HEK293 (cell line): ENCODE results near the gene THOP1.

Source experiments
- CTCF ChIA-PET: fragments of 350-600 bp; formaldehyde crosslinking; extraction: SDS; loops from one replicate; lab custom pipeline; 2021; ENCODE audit warnings: antibody characterized with exemption; lab: Yijun Ruan, JAX
- POLR2A ChIA-PET: fragments of 300-600 bp; formaldehyde crosslinking; extraction: SDS; loops from one replicate; lab custom pipeline; 2020; ENCODE audit warnings: antibody characterized with exemption, inconsistent platforms; lab: Yijun Ruan, JAX
- H3K27ac ChIP-seq: fragments of 200-500 bp; sonication (Bioruptor generic); 2 replicates; pipeline ENCODE4 v1.5.1; 2014; ENCODE audit warnings: low read depth, low read length, control low read depth, inconsistent platforms; ENCODE audit errors: extremely low read depth
- H3K36me3 ChIP-seq, 2 experiments: fragments of 200-500 bp in 1 of 2; sonication (Bioruptor generic) in 1 of 2; 1 replicate in 1 of 2; 2 replicates in 1 of 2; pipeline ENCODE4 v1.5.1; 2014 to 2017; ENCODE audit warnings: inconsistent platforms in 2 of 2, low read length in 2 of 2; ENCODE audit not compliant: control insufficient read depth in 2 of 2, insufficient read depth in 1 of 2
- H3K4me1 ChIP-seq: fragments of 200-500 bp; sonication (Bioruptor generic); 2 replicates; pipeline ENCODE4 v1.5.1; 2014; ENCODE audit warnings: mild to moderate bottlenecking, low read length, inconsistent platforms; ENCODE audit not compliant: control insufficient read depth, insufficient read depth
- H3K4me3 ChIP-seq: 2 replicates; pipeline ENCODE4 v1.5.1; 2011; ENCODE audit warnings: low read depth, mild to moderate bottlenecking, control low read depth, low read length, moderate library complexity
- H3K9me3 ChIP-seq: fragments of 200-500 bp; sonication (Bioruptor generic); 2 replicates; pipeline ENCODE4 v1.5.1; 2014; ENCODE audit warnings: low read depth, low read length, inconsistent platforms; ENCODE audit not compliant: control insufficient read depth, insufficient read depth
- BCL11A ChIP-seq: fragments of 450-650 bp; formaldehyde crosslinking; IDR thresholded peaks from 2 replicates; pipeline ENCODE4 v1.5.1; 2016; ENCODE audit warnings: low read depth, missing biosample characterization, missing genetic modification characterization
- CTCF ChIP-seq: fragments of 450-650 bp; formaldehyde crosslinking; IDR thresholded peaks from 2 replicates; pipeline ENCODE4 v1.5.1; 2016; ENCODE audit warnings: missing biosample characterization, missing genetic modification characterization
- EGR2 ChIP-seq: fragments of 450-650 bp; formaldehyde crosslinking; IDR thresholded peaks from 2 replicates; pipeline ENCODE4 v1.5.1; 2016; ENCODE audit warnings: low read depth, missing biosample characterization, missing genetic modification characterization
- HOXC10 ChIP-seq: sonication (generic); formaldehyde crosslinking; IDR thresholded peaks from 2 replicates; pipeline ENCODE4 v1.8.1; 2023; ENCODE audit warnings: mild to moderate bottlenecking, missing genetic modification reagents
- KLF17 ChIP-seq: fragments of 450-650 bp; formaldehyde crosslinking; IDR thresholded peaks from 2 replicates; pipeline ENCODE4 v1.5.1; 2016; ENCODE audit warnings: missing biosample characterization, missing genetic modification characterization
- MYNN ChIP-seq: fragments of 450-650 bp; formaldehyde crosslinking; IDR thresholded peaks from 2 replicates; pipeline ENCODE4 v1.5.1; 2016; ENCODE audit warnings: missing biosample characterization, missing genetic modification characterization, borderline replicate concordance
- SP7 ChIP-seq: fragments of 450-650 bp; formaldehyde crosslinking; IDR thresholded peaks from 2 replicates; pipeline ENCODE4 v1.5.1; 2016; ENCODE audit warnings: missing biosample characterization, missing genetic modification characterization
- WT1 ChIP-seq: fragments of 450-650 bp; formaldehyde crosslinking; IDR thresholded peaks from 2 replicates; pipeline ENCODE4 v1.5.1; 2016; ENCODE audit warnings: missing biosample characterization, missing genetic modification characterization
- YY2 ChIP-seq: fragments of 450-650 bp; formaldehyde crosslinking; IDR thresholded peaks from 2 replicates; pipeline ENCODE4 v1.5.1; 2016; ENCODE audit warnings: missing biosample characterization, missing genetic modification characterization
- ZBTB10 ChIP-seq: fragments of 450-650 bp; formaldehyde crosslinking; IDR thresholded peaks from 2 replicates; pipeline ENCODE4 v1.5.1; 2016; ENCODE audit warnings: missing biosample characterization, missing genetic modification characterization
- ZBTB21 ChIP-seq: fragments of 450-650 bp; formaldehyde crosslinking; IDR thresholded peaks from 2 replicates; pipeline ENCODE4 v1.5.1; 2017; ENCODE audit warnings: missing biosample characterization, missing genetic modification characterization
- ZBTB44 ChIP-seq: fragments of 450-650 bp; IDR thresholded peaks from 2 replicates; pipeline ENCODE4 v1.5.1; 2018; ENCODE audit warnings: missing biosample characterization, mild to moderate bottlenecking, missing genetic modification characterization
- ZBTB48 ChIP-seq: fragments of 450-650 bp; formaldehyde crosslinking; IDR thresholded peaks from 2 replicates; pipeline ENCODE4 v1.5.1; 2016; ENCODE audit warnings: missing biosample characterization, missing genetic modification characterization
- ZFP3 ChIP-seq: fragments of 450-650 bp; formaldehyde crosslinking; IDR thresholded peaks from 2 replicates; pipeline ENCODE4 v1.5.1; 2016; ENCODE audit warnings: low read depth, missing biosample characterization, missing genetic modification characterization
- ZFP37 ChIP-seq: fragments of 450-650 bp; formaldehyde crosslinking; IDR thresholded peaks from 2 replicates; pipeline ENCODE4 v1.5.1; 2016; ENCODE audit warnings: missing biosample characterization, missing genetic modification characterization
- ZNF133 ChIP-seq: fragments of 450-650 bp; formaldehyde crosslinking; IDR thresholded peaks from 2 replicates; pipeline ENCODE4 v1.5.1; 2016; ENCODE audit warnings: missing biosample characterization, missing genetic modification characterization
- ZNF292 ChIP-seq: fragments of 450-650 bp; formaldehyde crosslinking; IDR thresholded peaks from 2 replicates; pipeline ENCODE4 v1.5.1; 2016; ENCODE audit warnings: low read depth, missing biosample characterization, missing genetic modification characterization, borderline replicate concordance
- ZNF341 ChIP-seq: fragments of 450-650 bp; formaldehyde crosslinking; IDR thresholded peaks from 2 replicates; pipeline ENCODE4; 2016; ENCODE audit warnings: low read depth, missing biosample characterization, missing genetic modification characterization
- ZNF398 ChIP-seq: fragments of 450-650 bp; formaldehyde crosslinking; IDR thresholded peaks from 2 replicates; pipeline ENCODE4 v1.5.1; 2017; ENCODE audit warnings: missing biosample characterization, missing genetic modification characterization
- ZNF518A ChIP-seq: fragments of 450-650 bp; formaldehyde crosslinking; conservative IDR thresholded peaks from 2 replicates; pipeline ENCODE4 v1.5.1; 2016; ENCODE audit warnings: low read depth, missing biosample characterization, missing genetic modification characterization
- ZNF791 ChIP-seq: fragments of 450-650 bp; formaldehyde crosslinking; IDR thresholded peaks from 2 replicates; pipeline ENCODE4 v1.5.1; 2016; ENCODE audit warnings: missing biosample characterization, missing genetic modification characterization
- ZSCAN16 ChIP-seq: fragments of 450-650 bp; formaldehyde crosslinking; IDR thresholded peaks from 2 replicates; pipeline ENCODE4 v1.5.1; 2016; ENCODE audit warnings: missing biosample characterization, missing genetic modification characterization

The THOP1 gene

GRCh38 chr19:2755448-2755705, 29.9 kb upstream of the THOP1 start (continued):
- TF ChIP-seq ZNF398 (tag by site-specific recombination) (no peak), BCL11A (tag by site-specific recombination) (no peak), ZNF341 (no peak), KLF17 (tag by site-specific recombination) (no peak), YY2 (tag by site-specific recombination) (no peak), ZNF133 (no peak), ZBTB44 (tag by site-specific recombination) (no peak), ZFP37 (no peak), CTCF (no peak), EGR2 (tag by site-specific recombination) (no peak)

- ChIA-PET POLR2A (interaction anchor here (0.6 kb wide), 2 partner anchors 10 to 29 kb away, joined by 3 to 4 read pairs; no protein-coding TSS in a partner anchor), CTCF (no interaction called here)
- no peaks in the 10 kb centered on the region for H3K4me1 ChIP-seq
- peaks cover 0 to 69% of the 10 kb centered on the region in 2 experiments; a peak in 2 of 3 replicates for H3K36me3 ChIP-seq
- no peak overlapping the region for H3K4me3 ChIP-seq
- no peak overlapping the region for H3K27ac ChIP-seq
- no peaks in the 10 kb centered on the region for H3K9me3 ChIP-seq
- TF ChIP-seq ZFP3: no peak
- TF ChIP-seq ZNF292 (tag by site-specific recombination): no peak
- TF ChIP-seq ZNF791 (tag by site-specific recombination): no peak
- no peak for TF ChIP-seq ZNF398 (tag by site-specific recombination)
- TF ChIP-seq MYNN: no peak
- TF ChIP-seq WT1 (tag by site-specific recombination): no peak
- no peak for TF ChIP-seq SP7 (tag by site-specific recombination)
- no peak for TF ChIP-seq ZSCAN16 (tag by site-specific recombination)
- TF ChIP-seq ZNF518A (tag by site-specific recombination): no peak
- TF ChIP-seq HOXC10 (CRISPR knock-in tag): no peak
- no peak for TF ChIP-seq ZBTB21
- no peak for TF ChIP-seq ZBTB10 (tag by site-specific recombination)
- TF ChIP-seq ZBTB48 (tag by site-specific recombination): no peak
Measured at GRCh38 chr19:2755811-2756210, 29.5 kb upstream of the THOP1 start.
